ENCODE results near the gene CFAP43. TPM values are rescaled to one million over a fixed set of nuclear protein-coding genes. Genes with fewer than 3 reads are reported as not detected.
A peak's percentile ranks its signal among the peaks of the same experiment; 100 is the strongest.

Gene CFAP43
- total RNA-seq, 1 experiment from 2014 or later = 0.44 TPM

GRCh38 chr10:104253606-104254410, 21.6 kb upstream of the CFAP43 start:
- peaks cover 3% of the 10 kb centered on the region for H3K36me3 ChIP-seq (ENCODE audit: low read depth, low read length)
- ChIA-PET POLR2A (ENCODE audit: unreplicated experiment) (interaction anchor here (0.6 to 0.7 kb wide), 2 partner anchors 83 to 396 kb away, joined by 3 to 5 read pairs; no protein-coding TSS in a partner anchor), CTCF (no interaction called here)
- TF ChIP-seq, protein P1, sequence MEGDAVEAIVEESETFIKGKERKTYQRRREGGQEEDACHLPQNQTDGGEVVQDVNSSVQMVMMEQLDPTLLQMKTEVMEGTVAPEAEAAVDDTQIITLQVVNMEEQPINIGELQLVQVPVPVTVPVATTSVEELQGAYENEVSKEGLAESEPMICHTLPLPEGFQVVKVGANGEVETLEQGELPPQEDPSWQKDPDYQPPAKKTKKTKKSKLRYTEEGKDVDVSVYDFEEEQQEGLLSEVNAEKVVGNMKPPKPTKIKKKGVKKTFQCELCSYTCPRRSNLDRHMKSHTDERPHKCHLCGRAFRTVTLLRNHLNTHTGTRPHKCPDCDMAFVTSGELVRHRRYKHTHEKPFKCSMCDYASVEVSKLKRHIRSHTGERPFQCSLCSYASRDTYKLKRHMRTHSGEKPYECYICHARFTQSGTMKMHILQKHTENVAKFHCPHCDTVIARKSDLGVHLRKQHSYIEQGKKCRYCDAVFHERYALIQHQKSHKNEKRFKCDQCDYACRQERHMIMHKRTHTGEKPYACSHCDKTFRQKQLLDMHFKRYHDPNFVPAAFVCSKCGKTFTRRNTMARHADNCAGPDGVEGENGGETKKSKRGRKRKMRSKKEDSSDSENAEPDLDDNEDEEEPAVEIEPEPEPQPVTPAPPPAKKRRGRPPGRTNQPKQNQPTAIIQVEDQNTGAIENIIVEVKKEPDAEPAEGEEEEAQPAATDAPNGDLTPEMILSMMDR (conservative IDR thresholded peaks at IDR 0.05; ENCODE audit: low read depth, low read length) = no peak
- TF ChIP-seq EZH2phosphoT487 (IDR thresholded peaks at IDR 0.05; ENCODE audit: borderline replicate concordance, low read length) = no peak
- H3K27ac ChIP-seq (ENCODE audit: low read length) = no peak overlapping the region
- no peaks in the 10 kb centered on the region for H3K9me2 ChIP-seq (replicated peaks; ENCODE audit: low read length)
- H3K9me3 ChIP-seq (ENCODE audit: low read length) = no peaks in the 10 kb centered on the region
- H3K4me1 ChIP-seq (ENCODE audit: insufficient read depth, low read length) = peaks cover 19% of the 10 kb centered on the region
- BruUV-seq (replicated peaks) = no TSS peak
- peak overlapping the region; percentile 91 for H2AFZ ChIP-seq (ENCODE audit: low read length)
- no peaks in the 10 kb centered on the region for H3F3A ChIP-seq (ENCODE audit: low read length, unreplicated experiment)
- DNase-seq (no peak), ATAC-seq (no peak)
- H4K20me1 ChIP-seq (ENCODE audit: low read length) = no peaks in the 10 kb centered on the region
- H3K9ac ChIP-seq (ENCODE audit: low read length) = no peak overlapping the region
- H3K4me2 ChIP-seq (ENCODE audit: low read length) = peak overlapping the region; percentile 82
- H3K27me3 ChIP-seq (ENCODE audit: low read length) = no peaks in the 10 kb centered on the region
- intact Hi-C loops (cut with micrococcal nuclease) = no loop called here
- H3K4me3 ChIP-seq (ENCODE audit: low read length) = peak overlapping the region; percentile 81; the same call in 1 of the 2 replicates
- peaks cover 46% of the 10 kb centered on the region for H3K79me2 ChIP-seq (ENCODE audit: low read length)

GRCh38 chr10:104253106-104253505, 20.9 kb upstream of the CFAP43 start:
- Histone ChIP-seq H3K9ac (ENCODE audit: low read length) (no peak overlapping the region), H3K4me3 (ENCODE audit: low read length) (no peak overlapping the region), H3K9me2 (replicated peaks; ENCODE audit: low read length) (no peaks in the 10 kb centered on the region), H2AFZ (ENCODE audit: low read length) (no peak overlapping the region), H3K79me2 (ENCODE audit: low read length) (peaks cover 39% of the 10 kb centered on the region), H4K20me1 (ENCODE audit: low read length) (no peaks in the 10 kb centered on the region), H3K36me3 (ENCODE audit: low read depth, low read length) (peaks cover under 1% of the 10 kb centered on the region; the same call in 1 of the 2 replicates), H3K4me2 (ENCODE audit: low read length) (no peak overlapping the region), H3K4me1 (ENCODE audit: insufficient read depth, low read length) (peaks cover 19% of the 10 kb centered on the region), H3K27me3 (ENCODE audit: low read length) (no peaks in the 10 kb centered on the region), H3K27ac (ENCODE audit: low read length) (no peak overlapping the region), H3K9me3 (ENCODE audit: low read length) (no peaks in the 10 kb centered on the region), H3F3A (ENCODE audit: low read length, unreplicated experiment) (no peaks in the 10 kb centered on the region)
- ChIA-PET POLR2A (ENCODE audit: unreplicated experiment) (no interaction called here), CTCF (no interaction called here)
- ATAC-seq = no peak
- no peak for DNase-seq
- intact Hi-C loops (cut with micrococcal nuclease) = no loop called here
- no TSS peak for BruUV-seq (replicated peaks)
- TF ChIP-seq, protein P1 (conservative IDR thresholded peaks at IDR 0.05; ENCODE audit: low read depth, low read length) = no peak
- TF ChIP-seq EZH2 (IDR thresholded peaks at IDR 0.05; ENCODE audit: low read length, unreplicated experiment) (no peak), EZH2phosphoT487 (IDR thresholded peaks at IDR 0.05; ENCODE audit: borderline replicate concordance, low read length) (no peak)

DNA sequence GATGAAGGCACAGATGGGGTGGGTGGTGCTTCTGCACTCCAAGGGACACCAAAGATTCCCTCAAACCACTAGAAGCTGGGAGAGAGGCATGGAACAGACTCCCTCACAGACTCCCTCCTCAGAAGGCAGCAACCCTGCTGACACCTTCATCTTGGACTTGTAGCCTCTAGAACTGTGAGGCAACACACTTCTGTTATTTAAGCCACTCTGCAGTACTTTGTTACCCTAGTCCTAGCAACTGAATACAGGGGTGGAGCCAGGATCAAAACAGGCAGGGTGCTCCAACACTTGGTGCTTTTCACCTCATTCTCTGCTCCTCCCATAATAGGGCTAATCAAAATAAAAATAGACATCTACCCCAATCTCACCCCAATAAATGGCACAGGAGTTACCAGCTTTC, 20.2 kb upstream of the CFAP43 start:
- Histone ChIP-seq H3F3A (ENCODE audit: low read length, unreplicated experiment) (no peaks in the 10 kb centered on the region), H3K9me2 (replicated peaks; ENCODE audit: low read length) (no peaks in the 10 kb centered on the region), H3K4me2 (ENCODE audit: low read length) (no peak overlapping the region), H3K4me3 (ENCODE audit: low read length) (no peak overlapping the region), H3K79me2 (ENCODE audit: low read length) (peaks cover 31% of the 10 kb centered on the region), H3K9me3 (ENCODE audit: low read length) (no peaks in the 10 kb centered on the region), H2AFZ (ENCODE audit: low read length) (no peak overlapping the region), H3K27me3 (ENCODE audit: low read length) (no peaks in the 10 kb centered on the region), H3K9ac (ENCODE audit: low read length) (no peak overlapping the region), H4K20me1 (ENCODE audit: low read length) (no peaks in the 10 kb centered on the region), H3K4me1 (ENCODE audit: insufficient read depth, low read length) (peaks cover 19% of the 10 kb centered on the region), H3K36me3 (ENCODE audit: low read depth, low read length) (no peaks in the 10 kb centered on the region), H3K27ac (ENCODE audit: low read length) (no peak overlapping the region)
- POLR2A ChIA-PET (ENCODE audit: unreplicated experiment) = no interaction called here
- DNase-seq (no peak), ATAC-seq (no peak)
- CTCF ChIA-PET = no interaction called here
- TF ChIP-seq EZH2 (IDR thresholded peaks at IDR 0.05; ENCODE audit: low read length, unreplicated experiment) (no peak), EZH2phosphoT487 (IDR thresholded peaks at IDR 0.05; ENCODE audit: borderline replicate concordance, low read length) (no peak)
- TF ChIP-seq, protein P1 (conservative IDR thresholded peaks at IDR 0.05; ENCODE audit: low read depth, low read length) = no peak
- BruUV-seq (replicated peaks) = no TSS peak
- intact Hi-C loops (cut with micrococcal nuclease) = no loop called here

All from PC-3 (cell line).